GM12878 (cell line): ENCODE results near the gene RPL18. TPM values are rescaled to one million over a fixed set of nuclear protein-coding genes. Genes with fewer than 3 reads are reported as not detected.

Experiments used
- BCL11A ChIP-seq: IDR thresholded peaks from 2 replicates; pipeline ENCODE4 v1.6.1; 2011; ENCODE audit warnings: low read depth, low read length
- BHLHE40 ChIP-seq, 2 experiments: fragments of 450-650 bp in 1 of 2; IDR thresholded peaks; 2 replicates each; pipeline ENCODE4 v1.6.1; 2011 to 2017; ENCODE audit warnings: low read depth in 2 of 2, borderline replicate concordance in 1 of 2, improper control_type of control experiment in 1 of 2, low read length in 1 of 2, mild to moderate bottlenecking in 1 of 2
- DPF2 ChIP-seq: fragments of 450-650 bp; IDR thresholded peaks from 2 replicates; pipeline ENCODE4 v1.6.1; 2017; ENCODE audit warnings: mild to moderate bottlenecking
- EP300 ChIP-seq, 2 experiments: fragments of 150-350 bp in 1 of 2; IDR thresholded peaks; 2 replicates each; pipeline ENCODE4 v1.6.1; 2011 to 2012; ENCODE audit warnings: low read depth in 2 of 2, low read length in 2 of 2, borderline replicate concordance in 1 of 2, improper control_type of control experiment in 1 of 2, inconsistent platforms in 1 of 2; ENCODE audit not compliant: control insufficient read depth in 1 of 2
- FOS ChIP-seq: IDR thresholded peaks from 3 replicates; pipeline ENCODE4 v1.6.1; 2011; ENCODE audit warnings: borderline replicate concordance; ENCODE audit not compliant: insufficient read length; ENCODE audit errors: extremely low read depth
- FOXM1 ChIP-seq: IDR thresholded peaks from 2 replicates; pipeline ENCODE4 v1.6.1; 2012; ENCODE audit warnings: low read depth, mild to moderate bottlenecking, inconsistent platforms, low read length, moderate library complexity
- GATAD2B ChIP-seq: fragments of 450-650 bp; conservative IDR thresholded peaks from 2 replicates; pipeline ENCODE4 v1.6.1; 2017; ENCODE audit warnings: low read depth, mild to moderate bottlenecking, moderate library complexity
- IKZF2 ChIP-seq, 2 experiments: fragments of 450-650 bp; IDR thresholded peaks; 2 replicates each; pipeline ENCODE4 v1.6.1; 2017; ENCODE audit warnings: mild to moderate bottlenecking in 2 of 2, moderate library complexity in 2 of 2
- RB1 ChIP-seq: fragments of 450-650 bp; formaldehyde crosslinking; IDR thresholded peaks from 2 replicates; pipeline ENCODE4 v1.6.1; 2017; ENCODE audit warnings: mild to moderate bottlenecking, borderline replicate concordance
- RCOR1 ChIP-seq: conservative IDR thresholded peaks from 2 replicates; pipeline ENCODE4 v1.6.1; 2012; ENCODE audit warnings: low read depth, low read length, improper control_type of control experiment
- RELA ChIP-seq: fragments of 450-650 bp; IDR thresholded peaks from 2 replicates; pipeline ENCODE4 v1.8.0; 2014; ENCODE audit warnings: borderline replicate concordance; ENCODE audit not compliant: partially characterized antibody
- SMC3 ChIP-seq: IDR thresholded peaks from 2 replicates; pipeline ENCODE4 v1.6.1; 2011; ENCODE audit warnings: low read length, improper control_type of control experiment, borderline replicate concordance
- ZNF622 ChIP-seq: fragments of 450-650 bp; IDR thresholded peaks from 2 replicates; pipeline ENCODE4 v1.6.1; 2017; ENCODE audit warnings: mild to moderate bottlenecking, inconsistent platforms
- ZSCAN29 ChIP-seq: fragments of 450-650 bp; IDR thresholded peaks from 2 replicates; pipeline ENCODE4 v1.6.1; 2017; ENCODE audit warnings: mild to moderate bottlenecking, moderate library complexity
- polyA plus RNA-seq, 11 experiments: library from polyadenylated mRNA; depleted of rRNA in 4 of 11; unstranded in 6 of 11; stranded (reverse) in 5 of 11; fragments of >200 nt; fragmentation: Nextera tagmentation in 4 of 11; fragmentation: Illumina TruSeq in 1 of 11; extraction: Ambion mirVana in 4 of 11; extraction: Trizol in 1 of 11; gene quantifications; 1 replicate in 1 of 11; 2 replicates in 10 of 11; pipeline versions ENCODE4 v1.2.1 to v1.2.3, GENCODE V29; 2011 to 2016; ENCODE audit warnings: inconsistent platforms in 2 of 11, missing spikeins in 2 of 11, low read depth in 1 of 11
- total RNA-seq, 4 experiments: library from RNA; depleted of rRNA in 3 of 4; stranded (reverse); fragments of >200 nt in 3 of 4; fragmentation: Illumina TruSeq in 1 of 4; extraction: Trizol in 1 of 4; gene quantifications; 2 replicates each; pipeline versions ENCODE4 v1.2.1 to v1.2.3, GENCODE V29; 2013 to 2021
- TF ChIP-seq, protein P1 (sequence below): fragments of 450-650 bp; IDR thresholded peaks from 2 replicates; pipeline ENCODE4 v1.6.1; 2018; ENCODE audit warnings: mild to moderate bottlenecking, low read depth, moderate library complexity; ENCODE audit not compliant: partially characterized antibody
- TF ChIP-seq, protein P2 (sequence below): fragments of 450-650 bp; IDR thresholded peaks from 2 replicates; pipeline ENCODE4 v1.6.1; 2017; ENCODE audit warnings: mild to moderate bottlenecking, low read depth, inconsistent platforms; ENCODE audit not compliant: poor library complexity, severe bottlenecking
- TF ChIP-seq, protein P3 (sequence below): fragments of 450-650 bp; IDR thresholded peaks from 2 replicates; pipeline ENCODE4 v1.6.1; 2018; ENCODE audit warnings: borderline replicate concordance, mild to moderate bottlenecking; ENCODE audit not compliant: partially characterized antibody
- TF ChIP-seq, protein P4 (sequence below): fragments of 450-650 bp; formaldehyde crosslinking; IDR thresholded peaks from 2 replicates; pipeline ENCODE4 v1.4.0; 2020; ENCODE audit warnings: mild to moderate bottlenecking, moderate library complexity

RPL18 gene
- total and polyA plus RNA-seq, 10 of the 15 experiments (the other 5 are each of a cell fraction or from before 2014, with no cell fraction given): 393 to 4,267 (median 2,019) TPM

DNA sequence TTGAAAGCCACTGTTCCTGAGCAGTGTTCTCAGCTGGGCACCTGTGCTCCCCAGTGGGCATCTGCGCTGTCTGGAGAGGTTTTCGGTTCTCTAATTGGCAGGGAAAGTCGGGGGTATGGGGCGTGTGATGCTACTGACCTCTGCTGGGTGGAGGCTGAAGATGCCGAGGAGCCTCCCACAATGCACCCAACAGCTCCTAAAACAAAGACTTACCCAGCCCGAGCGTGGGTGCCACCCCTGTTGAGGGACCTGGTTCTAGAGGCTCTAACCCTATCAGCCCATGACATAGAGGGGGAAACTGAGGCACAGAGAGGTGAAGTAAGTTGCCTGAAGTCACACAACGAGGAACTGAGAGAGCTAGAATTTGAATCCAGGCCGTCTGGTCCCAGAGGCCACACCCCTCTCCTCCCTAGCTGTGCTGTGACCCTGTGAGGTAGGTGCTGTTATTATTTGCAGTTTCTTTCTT lies 10.1 kb downstream of the RPL18 start (continued):
- no peak for TF ChIP-seq RELA
- no peak for TF ChIP-seq BCL11A
- no peak for TF ChIP-seq ZNF622
- no peak for TF ChIP-seq EP300 (IDR thresholded peaks at IDR 0.05; ENCODE audit: borderline replicate concordance in 1 of 2, control insufficient read depth in 1 of 2, low read depth in 2 of 2, low read length in 2 of 2)
- TF ChIP-seq, protein P1, sequence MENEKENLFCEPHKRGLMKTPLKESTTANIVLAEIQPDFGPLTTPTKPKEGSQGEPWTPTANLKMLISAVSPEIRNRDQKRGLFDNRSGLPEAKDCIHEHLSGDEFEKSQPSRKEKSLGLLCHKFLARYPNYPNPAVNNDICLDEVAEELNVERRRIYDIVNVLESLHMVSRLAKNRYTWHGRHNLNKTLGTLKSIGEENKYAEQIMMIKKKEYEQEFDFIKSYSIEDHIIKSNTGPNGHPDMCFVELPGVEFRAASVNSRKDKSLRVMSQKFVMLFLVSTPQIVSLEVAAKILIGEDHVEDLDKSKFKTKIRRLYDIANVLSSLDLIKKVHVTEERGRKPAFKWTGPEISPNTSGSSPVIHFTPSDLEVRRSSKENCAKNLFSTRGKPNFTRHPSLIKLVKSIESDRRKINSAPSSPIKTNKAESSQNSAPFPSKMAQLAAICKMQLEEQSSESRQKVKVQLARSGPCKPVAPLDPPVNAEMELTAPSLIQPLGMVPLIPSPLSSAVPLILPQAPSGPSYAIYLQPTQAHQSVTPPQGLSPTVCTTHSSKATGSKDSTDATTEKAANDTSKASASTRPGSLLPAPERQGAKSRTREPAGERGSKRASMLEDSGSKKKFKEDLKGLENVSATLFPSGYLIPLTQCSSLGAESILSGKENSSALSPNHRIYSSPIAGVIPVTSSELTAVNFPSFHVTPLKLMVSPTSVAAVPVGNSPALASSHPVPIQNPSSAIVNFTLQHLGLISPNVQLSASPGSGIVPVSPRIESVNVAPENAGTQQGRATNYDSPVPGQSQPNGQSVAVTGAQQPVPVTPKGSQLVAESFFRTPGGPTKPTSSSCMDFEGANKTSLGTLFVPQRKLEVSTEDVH: no peak
- no peak for TF ChIP-seq RCOR1
- TF ChIP-seq BHLHE40 (IDR thresholded peaks at IDR 0.05; ENCODE audit: borderline replicate concordance in 1 of 2, low read depth in 2 of 2, low read length in 1 of 2): peak in 1 of 2 experiments; percentile 13; a peak in 1 of 4 replicates
- TF ChIP-seq, protein P2, sequence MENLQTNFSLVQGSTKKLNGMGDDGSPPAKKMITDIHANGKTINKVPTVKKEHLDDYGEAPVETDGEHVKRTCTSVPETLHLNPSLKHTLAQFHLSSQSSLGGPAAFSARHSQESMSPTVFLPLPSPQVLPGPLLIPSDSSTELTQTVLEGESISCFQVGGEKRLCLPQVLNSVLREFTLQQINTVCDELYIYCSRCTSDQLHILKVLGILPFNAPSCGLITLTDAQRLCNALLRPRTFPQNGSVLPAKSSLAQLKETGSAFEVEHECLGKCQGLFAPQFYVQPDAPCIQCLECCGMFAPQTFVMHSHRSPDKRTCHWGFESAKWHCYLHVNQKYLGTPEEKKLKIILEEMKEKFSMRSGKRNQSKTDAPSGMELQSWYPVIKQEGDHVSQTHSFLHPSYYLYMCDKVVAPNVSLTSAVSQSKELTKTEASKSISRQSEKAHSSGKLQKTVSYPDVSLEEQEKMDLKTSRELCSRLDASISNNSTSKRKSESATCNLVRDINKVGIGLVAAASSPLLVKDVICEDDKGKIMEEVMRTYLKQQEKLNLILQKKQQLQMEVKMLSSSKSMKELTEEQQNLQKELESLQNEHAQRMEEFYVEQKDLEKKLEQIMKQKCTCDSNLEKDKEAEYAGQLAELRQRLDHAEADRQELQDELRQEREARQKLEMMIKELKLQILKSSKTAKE: peak; percentile 34
- TF ChIP-seq ZSCAN29: no peak
- no peak for TF ChIP-seq DPF2
- peak in 1 of 2 experiments; percentile 43; a peak in 1 of 4 replicates for TF ChIP-seq IKZF2 (IDR thresholded peaks at IDR 0.05)
- TF ChIP-seq SMC3: peak; percentile 60; the same call in 1 of the 2 replicates
- TF ChIP-seq, protein P3, sequence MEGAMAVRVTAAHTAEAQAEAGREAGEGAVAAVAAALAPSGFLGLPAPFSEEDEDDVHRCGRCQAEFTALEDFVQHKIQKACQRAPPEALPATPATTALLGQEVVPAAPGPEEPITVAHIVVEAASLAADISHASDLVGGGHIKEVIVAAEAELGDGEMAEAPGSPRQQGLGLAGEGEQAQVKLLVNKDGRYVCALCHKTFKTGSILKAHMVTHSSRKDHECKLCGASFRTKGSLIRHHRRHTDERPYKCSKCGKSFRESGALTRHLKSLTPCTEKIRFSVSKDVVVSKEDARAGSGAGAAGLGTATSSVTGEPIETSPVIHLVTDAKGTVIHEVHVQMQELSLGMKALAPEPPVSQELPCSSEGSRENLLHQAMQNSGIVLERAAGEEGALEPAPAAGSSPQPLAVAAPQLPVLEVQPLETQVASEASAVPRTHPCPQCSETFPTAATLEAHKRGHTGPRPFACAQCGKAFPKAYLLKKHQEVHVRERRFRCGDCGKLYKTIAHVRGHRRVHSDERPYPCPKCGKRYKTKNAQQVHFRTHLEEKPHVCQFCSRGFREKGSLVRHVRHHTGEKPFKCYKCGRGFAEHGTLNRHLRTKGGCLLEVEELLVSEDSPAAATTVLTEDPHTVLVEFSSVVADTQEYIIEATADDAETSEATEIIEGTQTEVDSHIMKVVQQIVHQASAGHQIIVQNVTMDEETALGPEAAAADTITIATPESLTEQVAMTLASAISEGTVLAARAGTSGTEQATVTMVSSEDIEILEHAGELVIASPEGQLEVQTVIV: no peak
- TF ChIP-seq RB1: no peak
- TF ChIP-seq GATAD2B: peak; percentile 53; the same call in 1 of the 2 replicates
- TF ChIP-seq FOXM1: no peak
- TF ChIP-seq, protein P4, sequence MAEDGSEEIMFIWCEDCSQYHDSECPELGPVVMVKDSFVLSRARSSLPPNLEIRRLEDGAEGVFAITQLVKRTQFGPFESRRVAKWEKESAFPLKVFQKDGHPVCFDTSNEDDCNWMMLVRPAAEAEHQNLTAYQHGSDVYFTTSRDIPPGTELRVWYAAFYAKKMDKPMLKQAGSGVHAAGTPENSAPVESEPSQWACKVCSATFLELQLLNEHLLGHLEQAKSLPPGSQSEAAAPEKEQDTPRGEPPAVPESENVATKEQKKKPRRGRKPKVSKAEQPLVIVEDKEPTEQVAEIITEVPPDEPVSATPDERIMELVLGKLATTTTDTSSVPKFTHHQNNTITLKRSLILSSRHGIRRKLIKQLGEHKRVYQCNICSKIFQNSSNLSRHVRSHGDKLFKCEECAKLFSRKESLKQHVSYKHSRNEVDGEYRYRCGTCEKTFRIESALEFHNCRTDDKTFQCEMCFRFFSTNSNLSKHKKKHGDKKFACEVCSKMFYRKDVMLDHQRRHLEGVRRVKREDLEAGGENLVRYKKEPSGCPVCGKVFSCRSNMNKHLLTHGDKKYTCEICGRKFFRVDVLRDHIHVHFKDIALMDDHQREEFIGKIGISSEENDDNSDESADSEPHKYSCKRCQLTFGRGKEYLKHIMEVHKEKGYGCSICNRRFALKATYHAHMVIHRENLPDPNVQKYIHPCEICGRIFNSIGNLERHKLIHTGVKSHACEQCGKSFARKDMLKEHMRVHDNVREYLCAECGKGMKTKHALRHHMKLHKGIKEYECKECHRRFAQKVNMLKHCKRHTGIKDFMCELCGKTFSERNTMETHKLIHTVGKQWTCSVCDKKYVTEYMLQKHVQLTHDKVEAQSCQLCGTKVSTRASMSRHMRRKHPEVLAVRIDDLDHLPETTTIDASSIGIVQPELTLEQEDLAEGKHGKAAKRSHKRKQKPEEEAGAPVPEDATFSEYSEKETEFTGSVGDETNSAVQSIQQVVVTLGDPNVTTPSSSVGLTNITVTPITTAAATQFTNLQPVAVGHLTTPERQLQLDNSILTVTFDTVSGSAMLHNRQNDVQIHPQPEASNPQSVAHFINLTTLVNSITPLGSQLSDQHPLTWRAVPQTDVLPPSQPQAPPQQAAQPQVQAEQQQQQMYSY (CRISPR knock-in tag): no peak
- TF ChIP-seq FOS: no peak
